ENCODE data around the gene PAF1. TPM values are rescaled to one million over a fixed set of nuclear protein-coding genes. Genes with fewer than 3 reads are reported as not detected.

Gene PAF1
- total RNA-seq, 1 donor from 2014 or later, result 70.2 TPM

DNA sequence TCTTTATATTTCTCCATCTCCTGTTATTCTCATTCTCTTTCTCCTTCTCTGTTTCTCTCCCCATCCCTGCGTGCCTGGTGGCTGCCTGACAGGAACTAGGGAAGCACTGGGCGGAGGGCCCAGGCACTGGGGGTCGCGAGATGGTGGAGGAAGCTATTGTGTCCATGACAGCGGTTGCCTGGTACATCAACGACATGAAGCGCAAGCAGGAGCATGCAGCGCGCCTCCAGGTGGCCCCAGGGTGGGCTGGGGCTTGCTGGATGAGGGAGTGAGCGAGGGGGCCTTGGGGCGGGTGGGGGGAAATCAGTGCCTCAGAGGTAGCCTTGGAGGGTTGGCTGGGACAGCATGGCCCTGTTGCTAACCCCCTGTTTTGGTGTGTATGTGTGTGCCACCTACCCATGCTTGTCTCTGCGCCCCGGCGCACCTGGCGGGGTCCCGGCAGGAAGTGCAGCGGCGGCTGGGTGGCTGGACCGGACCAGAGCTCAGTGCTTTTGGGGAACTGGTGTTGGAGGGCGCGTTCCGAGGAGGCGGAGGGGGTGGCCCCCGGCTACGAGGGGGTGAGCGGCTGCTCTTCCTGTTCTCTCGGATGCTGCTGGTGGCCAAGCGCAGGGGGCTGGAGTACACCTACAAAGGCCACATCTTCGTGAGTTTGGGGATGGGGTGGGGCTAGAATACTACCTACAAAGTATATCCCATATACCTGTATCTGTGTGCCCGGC lies 26.7 kb upstream of the PAF1 start:
- TF ChIP-seq POLR2AphosphoS5 (IDR thresholded peaks at IDR 0.05; ENCODE audit: insufficient read depth in 1 of 2, low read depth in 1 of 2) (no peak), CTCF (IDR thresholded peaks at IDR 0.05) (no peak), POLR2A (IDR thresholded peaks at IDR 0.05) (no peak)
- Histone ChIP-seq H3K4me1 (peaks cover 36% of the 10 kb centered on the region), H3K27me3 (no peaks in the 10 kb centered on the region), H3K27ac (no peak overlapping the region), H3K4me3 (no peak overlapping the region), H3K36me3 (peaks cover 0 to 37% of the 10 kb centered on the region in 2 donors), H3K9me3 (no peaks in the 10 kb centered on the region)
- intact Hi-C loops (cut with DNase I), result no loop called here
- DNase-seq (ENCODE audit: extremely low spot score in 2 of 2), result no peak

- Histone ChIP-seq H3K27ac (no peak overlapping the region), H3K4me1 (peaks cover 39% of the 10 kb centered on the region)
- no peak for DNase-seq (ENCODE audit: extremely low spot score in 2 of 2)
Observed at GRCh38 chr19:39416152-39417120, 25.5 kb upstream of the PAF1 start.

DNA sequence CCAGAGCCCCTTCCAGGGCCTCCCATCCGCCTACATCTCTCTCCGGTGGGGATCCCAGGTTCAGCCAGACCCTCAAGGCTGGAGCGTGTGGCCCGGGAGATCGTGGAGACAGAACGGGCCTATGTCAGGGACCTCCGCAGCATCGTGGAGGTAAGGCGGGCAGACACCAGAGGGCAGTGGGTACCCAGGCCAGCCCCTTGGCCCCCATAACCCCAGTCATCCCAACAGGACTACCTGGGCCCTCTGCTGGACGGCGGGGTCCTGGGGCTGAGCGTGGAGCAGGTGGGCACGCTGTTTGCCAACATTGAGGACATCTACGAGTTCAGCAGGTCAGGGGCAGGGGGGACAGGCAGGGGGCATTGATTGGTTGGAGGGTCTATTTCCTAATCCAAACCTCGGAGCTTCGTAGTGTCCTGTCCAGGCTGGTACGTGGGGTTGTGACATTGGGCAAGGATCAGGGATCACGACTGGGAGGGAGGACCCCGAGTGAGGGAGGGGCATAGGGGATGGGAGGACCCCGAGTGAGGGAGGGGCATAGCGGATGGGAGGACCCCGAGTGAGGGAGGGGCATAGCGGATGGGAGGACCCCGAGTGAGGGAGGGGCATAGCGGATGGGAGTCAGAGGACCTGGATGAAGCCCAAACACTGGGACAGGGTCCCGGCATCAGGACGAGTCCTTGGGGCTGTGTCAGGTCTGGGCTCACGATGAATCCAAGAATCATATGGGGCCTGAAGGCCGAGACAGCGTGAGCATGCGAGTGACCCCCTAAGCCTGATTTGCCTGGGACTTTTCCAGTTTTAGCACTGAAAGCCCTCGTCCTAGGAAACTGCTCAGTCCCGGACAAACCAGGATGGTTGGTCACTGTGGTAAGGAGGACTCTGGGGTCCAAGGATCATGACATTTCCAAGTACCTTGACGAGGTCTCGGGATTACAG lies 24.5 kb upstream of the PAF1 start:
- Histone ChIP-seq H3K36me3 (peaks cover 0 to 32% of the 10 kb centered on the region in 2 donors), H3K4me3 (peak overlapping the region; percentile 92 to 97), H3K9me3 (no peaks in the 10 kb centered on the region), H3K27me3 (no peaks in the 10 kb centered on the region), H3K4me1 (peaks cover 49% of the 10 kb centered on the region), H3K27ac (peak overlapping the region; percentile 100)
- TF ChIP-seq CTCF (IDR thresholded peaks at IDR 0.05) (no peak), POLR2AphosphoS5 (IDR thresholded peaks at IDR 0.05; ENCODE audit: insufficient read depth in 1 of 2, low read depth in 1 of 2) (no peak), POLR2A (IDR thresholded peaks at IDR 0.05) (no peak)
- no peak for DNase-seq (ENCODE audit: extremely low spot score in 2 of 2)
- intact Hi-C loops (cut with DNase I), result no loop called here

More at GRCh38 chr19:39416152-39417120, 25.5 kb upstream of the PAF1 start:
- intact Hi-C loops (cut with DNase I), result no loop called here
- no peaks in the 10 kb centered on the region for H3K27me3 ChIP-seq
- TF ChIP-seq POLR2AphosphoS5 (IDR thresholded peaks at IDR 0.05; ENCODE audit: insufficient read depth in 1 of 2, low read depth in 1 of 2) (no peak), CTCF (IDR thresholded peaks at IDR 0.05) (no peak), POLR2A (IDR thresholded peaks at IDR 0.05) (no peak)
- peaks cover 0 to 37% of the 10 kb centered on the region in 2 donors for H3K36me3 ChIP-seq
- no peak overlapping the region for H3K4me3 ChIP-seq
- H3K9me3 ChIP-seq, result no peaks in the 10 kb centered on the region

DNA sequence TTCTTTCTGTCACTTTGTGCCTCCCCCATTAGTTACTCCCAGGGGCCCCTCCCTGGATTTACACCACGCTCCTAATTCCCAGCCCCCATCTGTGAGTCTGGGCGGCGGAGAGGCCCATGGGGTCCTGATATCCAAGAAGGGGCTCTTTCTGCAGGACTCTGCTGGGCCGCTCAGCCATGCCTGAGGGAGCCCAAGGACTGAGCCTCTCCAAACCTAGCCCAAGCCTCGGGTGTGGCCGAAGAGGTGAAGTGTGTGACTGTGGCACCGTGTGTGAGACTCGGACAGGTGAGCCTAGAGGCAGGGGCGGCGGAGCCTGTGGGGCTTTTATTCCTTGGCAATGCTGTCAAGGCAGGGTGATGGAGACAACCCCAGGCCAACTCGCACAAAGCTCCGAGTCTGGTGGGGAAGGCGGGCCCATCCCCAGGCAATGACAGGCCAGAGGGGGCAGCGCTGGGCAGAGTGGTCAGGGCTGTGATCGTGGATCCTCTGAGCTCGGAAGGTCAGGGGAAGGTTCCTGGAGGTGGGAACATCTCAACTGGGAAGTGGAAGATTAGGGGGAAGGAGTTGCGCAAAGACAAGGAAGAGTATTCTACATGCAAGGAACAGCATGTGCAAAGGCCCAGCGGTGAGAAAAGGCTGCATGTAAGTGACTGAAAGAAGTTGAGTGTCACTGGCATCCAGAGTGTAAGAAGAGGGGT lies 23.2 kb upstream of the PAF1 start:
- intact Hi-C loops (cut with DNase I), result loop anchor here (5.0 kb wide), 1 partner anchor 72 kb away; the partner anchor contains the start of gene SAMD4B
- Histone ChIP-seq H3K36me3 (peaks cover 0 to 23% of the 10 kb centered on the region in 2 donors), H3K4me3 (peak overlapping the region; percentile 92 to 97), H3K9me3 (no peaks in the 10 kb centered on the region), H3K4me1 (peaks cover 55% of the 10 kb centered on the region), H3K27ac (peak overlapping the region; percentile 100), H3K27me3 (no peaks in the 10 kb centered on the region)
- no peak for DNase-seq (ENCODE audit: extremely low spot score in 2 of 2)
- TF ChIP-seq POLR2AphosphoS5 (IDR thresholded peaks at IDR 0.05; ENCODE audit: insufficient read depth in 1 of 2, low read depth in 1 of 2) (peak in 1 of 2 donors; percentile 36), POLR2A (IDR thresholded peaks at IDR 0.05) (no peak), CTCF (IDR thresholded peaks at IDR 0.05) (no peak)
